ENCODE data around the gene SREK1IP1. TPM values are rescaled to one million over a fixed set of nuclear protein-coding genes. Genes with fewer than 3 reads are reported as not detected.

Gene SREK1IP1
- total and polyA plus RNA-seq, 7 donors, result 4.2 to 20.8 (median 13.6) TPM

GRCh38 chr5:64749385-64749784, 19.1 kb downstream of the SREK1IP1 start:
- Histone ChIP-seq H3K27ac (no peak overlapping the region), H3K4me3 (no peak overlapping the region), H3K27me3 (no peaks in the 10 kb centered on the region), H3K9me3 (no peaks in the 10 kb centered on the region), H3K36me3 (peaks cover 0 to 14% (median 0%) of the 10 kb centered on the region in 4 donors), H3K4me1 (no peaks in the 10 kb centered on the region)
- WGBS, 2 donors, result 81 to 90% methylated on average over 4 of the region's 4 CpGs
- intact Hi-C loops (cut with DNase I), result no loop called here
- no peak for DNase-seq
- no peak for TF ChIP-seq POLR2A (IDR thresholded peaks at IDR 0.05)
- TF ChIP-seq EP300 (IDR thresholded peaks at IDR 0.05), result no peak
- no peak for TF ChIP-seq CTCF (IDR thresholded peaks at IDR 0.05)
- no peak for TF ChIP-seq POLR2AphosphoS5 (IDR thresholded peaks at IDR 0.05)

- no peaks in the 10 kb centered on the region for H3K36me3 ChIP-seq
- intact Hi-C loops (cut with DNase I), result no loop called here
- H3K4me3 ChIP-seq, result no peak overlapping the region
- H3K4me1 ChIP-seq, result no peaks in the 10 kb centered on the region
- no peak overlapping the region for H3K27ac ChIP-seq
- DNase-seq, result no peak
- no peaks in the 10 kb centered on the region for H3K27me3 ChIP-seq
- 86 to 96% methylated on average over 1 of the region's 1 CpG for WGBS, 2 donors
- H3K9me3 ChIP-seq, result no peaks in the 10 kb centered on the region
- TF ChIP-seq CTCF (IDR thresholded peaks at IDR 0.05) (no peak), POLR2AphosphoS5 (IDR thresholded peaks at IDR 0.05) (no peak), EP300 (IDR thresholded peaks at IDR 0.05) (no peak), POLR2A (IDR thresholded peaks at IDR 0.05) (no peak)
These were observed 22.0 kb downstream of the SREK1IP1 start for GRCh38 chr5:64746446-64746845.

- no peak overlapping the region for H3K27ac ChIP-seq
- no peak overlapping the region for H3K4me3 ChIP-seq
- DNase-seq, result no peak
- 96 to 97% methylated on average over 1 of the region's 1 CpG for WGBS, 2 donors
- no peaks in the 10 kb centered on the region for H3K9me3 ChIP-seq
- intact Hi-C loops (cut with DNase I), result no loop called here
- peaks cover 0 to 11% (median 2%) of the 10 kb centered on the region in 4 donors for H3K36me3 ChIP-seq
- H3K4me1 ChIP-seq, result no peaks in the 10 kb centered on the region
- H3K27me3 ChIP-seq, result no peaks in the 10 kb centered on the region
- TF ChIP-seq CTCF (IDR thresholded peaks at IDR 0.05) (no peak), POLR2AphosphoS5 (IDR thresholded peaks at IDR 0.05) (no peak), POLR2A (IDR thresholded peaks at IDR 0.05) (no peak), EP300 (IDR thresholded peaks at IDR 0.05) (no peak)
These were observed 23.6 kb downstream of the SREK1IP1 start for GRCh38 chr5:64744914-64745313.

- intact Hi-C loops (cut with DNase I), result no loop called here
- Histone ChIP-seq H3K36me3 (peaks cover 0 to 25% (median 2%) of the 10 kb centered on the region in 4 donors), H3K4me1 (no peaks in the 10 kb centered on the region), H3K9me3 (no peaks in the 10 kb centered on the region), H3K27ac (no peak overlapping the region), H3K4me3 (no peak overlapping the region), H3K27me3 (no peaks in the 10 kb centered on the region)
- TF ChIP-seq POLR2A (IDR thresholded peaks at IDR 0.05) (no peak), CTCF (IDR thresholded peaks at IDR 0.05) (no peak), POLR2AphosphoS5 (IDR thresholded peaks at IDR 0.05) (no peak), EP300 (IDR thresholded peaks at IDR 0.05) (no peak)
- no peak for DNase-seq
These were observed 25.7 kb downstream of the SREK1IP1 start for GRCh38 chr5:64742821-64743220.

- DNase-seq, result no peak
- whole genome bisulfite sequencing, 2 donors, result 92 to 97% methylated on average over 1 of the region's 1 CpG
- intact Hi-C loops (cut with DNase I), result no loop called here
- peaks cover 0 to 25% (median 2%) of the 10 kb centered on the region in 4 donors for H3K36me3 ChIP-seq
- TF ChIP-seq EP300 (IDR thresholded peaks at IDR 0.05) (no peak), POLR2A (IDR thresholded peaks at IDR 0.05) (no peak), POLR2AphosphoS5 (IDR thresholded peaks at IDR 0.05) (no peak), CTCF (IDR thresholded peaks at IDR 0.05) (no peak)
- no peaks in the 10 kb centered on the region for H3K9me3 ChIP-seq
- no peaks in the 10 kb centered on the region for H3K27me3 ChIP-seq
- H3K4me3 ChIP-seq, result no peak overlapping the region
- no peak overlapping the region for H3K27ac ChIP-seq
- no peaks in the 10 kb centered on the region for H3K4me1 ChIP-seq
These were observed 26.1 kb downstream of the SREK1IP1 start for GRCh38 chr5:64742411-64742810.
